SIG-M5 treated with dmso at 0.1 percent for 504 hours (cell line): Measurements from ENCODE around the gene IGF2BP3.
A peak's percentile ranks its signal among the peaks of the same experiment; 100 is the strongest.
"Not testable (repeated sequence)": the region's sequence is repeated elsewhere in the genome, so short reads cannot be mapped to it uniquely, and the experiment has no call there.

ENCODE experiments used
- DNase-seq: peaks from one replicate; lab custom pipeline; 2025; ENCODE audit not compliant: unreplicated experiment; lab: John Stamatoyannopoulos, UW

Gene IGF2BP3

DNA sequence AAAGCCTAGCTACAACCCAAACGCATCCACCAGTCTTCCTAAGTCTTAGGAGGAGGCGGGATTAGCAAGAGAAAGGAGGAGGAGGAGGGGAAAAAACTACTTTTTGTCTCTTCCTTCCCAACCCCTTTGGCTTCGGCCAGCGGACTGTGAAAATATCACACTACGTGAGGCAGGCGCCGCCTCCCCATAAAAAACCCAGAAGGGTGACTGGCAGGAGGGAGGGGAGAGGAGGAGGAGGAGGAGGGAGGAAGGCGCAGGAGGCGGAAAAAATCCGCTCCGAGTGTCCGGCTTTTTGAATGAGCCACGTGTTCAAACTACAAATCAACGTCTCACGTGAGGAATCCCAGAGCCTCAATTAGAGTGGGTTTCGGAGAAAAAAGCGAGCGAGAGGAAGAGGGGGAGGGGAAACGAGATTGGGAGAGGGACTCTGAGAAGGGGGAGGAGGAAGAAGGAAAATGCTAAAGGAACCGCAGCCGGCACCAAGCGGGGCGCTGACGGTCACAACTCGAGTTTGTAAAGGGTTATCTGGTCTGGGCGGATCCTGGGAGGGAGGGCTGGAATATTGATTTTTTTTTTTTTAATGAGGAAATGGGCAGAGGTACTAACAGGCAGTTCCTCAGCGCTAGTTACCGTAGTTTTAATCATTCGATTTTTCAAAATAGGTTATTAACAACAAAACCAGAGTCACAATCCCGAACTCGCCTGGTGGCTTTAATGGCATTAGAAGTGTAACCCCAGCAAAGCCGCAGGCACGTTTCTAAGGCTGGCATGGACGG, at the start of gene IGF2BP3:
IGF2BP3 (minus strand) TSS at position 162 of the 776 bp plus-strand sequence. CDS start 381 bp downstream, outside the sequence.
- peak; percentile 99 for DNase-seq

DNA sequence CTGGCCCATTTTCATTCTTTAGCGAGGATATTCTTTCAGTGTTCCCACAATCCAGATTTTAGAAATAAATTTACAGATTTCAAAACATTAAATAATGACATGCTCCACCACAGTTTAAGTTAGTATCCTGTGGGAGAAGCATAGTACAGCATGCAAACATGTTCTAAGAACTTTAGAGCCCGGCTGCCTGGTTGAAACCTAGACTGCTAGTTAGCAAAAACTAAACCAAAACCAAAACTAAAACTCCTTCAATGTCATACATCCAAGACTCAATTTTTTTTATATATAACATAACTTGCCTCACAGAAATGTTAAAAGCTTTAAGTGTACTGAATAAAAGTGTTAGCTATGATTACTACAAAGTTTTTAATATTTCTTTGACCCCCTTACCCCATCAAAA, 44.5 kb upstream of the IGF2BP3 start:
- DNase-seq: no peak

DNA sequence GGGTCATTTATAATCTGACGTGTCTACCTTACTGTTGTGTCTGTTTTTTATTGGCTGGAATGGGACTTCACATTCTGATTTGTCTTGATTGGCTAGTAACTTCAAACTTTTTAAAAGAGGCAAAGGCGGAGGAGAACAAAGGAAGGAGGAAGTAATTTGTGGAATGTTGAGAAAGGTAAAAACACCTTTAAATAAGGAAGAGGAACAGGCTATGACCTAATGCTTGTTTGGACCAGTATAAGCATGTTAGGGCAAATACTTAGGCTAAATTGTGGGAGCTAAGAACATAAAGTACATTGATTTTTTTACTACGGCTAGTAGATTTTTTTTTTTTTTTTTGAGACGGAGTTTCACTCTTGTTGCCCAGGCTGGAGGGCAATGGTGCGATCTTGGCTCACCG, 43.5 kb upstream of the IGF2BP3 start:
- not testable (repeated sequence) for DNase-seq

DNA sequence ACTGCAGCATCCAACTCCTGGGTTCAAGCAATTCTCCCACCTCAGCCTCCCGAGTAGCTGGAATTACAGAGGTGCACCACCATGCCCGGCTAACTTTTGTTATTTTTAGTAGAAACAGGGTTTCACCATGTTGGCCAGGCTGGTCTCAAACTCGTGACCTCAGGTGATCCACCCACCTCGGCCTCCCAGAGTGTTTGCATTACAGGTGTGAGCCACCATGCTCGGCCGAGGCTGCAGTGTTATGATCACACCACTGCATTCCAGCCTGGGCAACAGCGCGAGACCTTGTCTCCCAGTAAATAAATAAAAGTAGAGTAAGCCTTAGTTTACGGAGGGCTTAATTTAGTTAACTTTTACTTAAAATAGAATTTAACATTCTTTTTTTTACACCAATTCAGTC, 23.7 kb upstream of the IGF2BP3 start:
- DNase-seq: no peak

DNA sequence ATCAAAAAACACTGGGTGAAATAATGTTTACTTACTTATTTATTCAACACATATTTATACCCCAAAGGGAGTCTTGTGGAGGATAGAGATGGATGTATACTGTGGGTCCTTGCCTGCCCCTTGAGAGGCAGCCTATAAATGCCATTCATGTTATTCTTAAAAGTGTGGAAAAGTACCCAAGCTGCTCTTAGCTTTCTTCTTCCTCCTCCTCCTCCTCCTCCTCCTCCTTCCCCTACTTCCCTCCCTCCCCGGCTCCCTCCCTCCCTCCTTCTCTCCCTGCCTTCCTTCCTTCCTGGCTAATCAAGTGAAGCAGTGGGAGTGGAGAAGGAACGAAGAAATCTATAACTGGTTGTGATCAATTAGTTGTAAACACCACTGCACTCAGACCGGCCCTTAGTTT, 21.2 kb upstream of the IGF2BP3 start:
- no peak for DNase-seq

DNA sequence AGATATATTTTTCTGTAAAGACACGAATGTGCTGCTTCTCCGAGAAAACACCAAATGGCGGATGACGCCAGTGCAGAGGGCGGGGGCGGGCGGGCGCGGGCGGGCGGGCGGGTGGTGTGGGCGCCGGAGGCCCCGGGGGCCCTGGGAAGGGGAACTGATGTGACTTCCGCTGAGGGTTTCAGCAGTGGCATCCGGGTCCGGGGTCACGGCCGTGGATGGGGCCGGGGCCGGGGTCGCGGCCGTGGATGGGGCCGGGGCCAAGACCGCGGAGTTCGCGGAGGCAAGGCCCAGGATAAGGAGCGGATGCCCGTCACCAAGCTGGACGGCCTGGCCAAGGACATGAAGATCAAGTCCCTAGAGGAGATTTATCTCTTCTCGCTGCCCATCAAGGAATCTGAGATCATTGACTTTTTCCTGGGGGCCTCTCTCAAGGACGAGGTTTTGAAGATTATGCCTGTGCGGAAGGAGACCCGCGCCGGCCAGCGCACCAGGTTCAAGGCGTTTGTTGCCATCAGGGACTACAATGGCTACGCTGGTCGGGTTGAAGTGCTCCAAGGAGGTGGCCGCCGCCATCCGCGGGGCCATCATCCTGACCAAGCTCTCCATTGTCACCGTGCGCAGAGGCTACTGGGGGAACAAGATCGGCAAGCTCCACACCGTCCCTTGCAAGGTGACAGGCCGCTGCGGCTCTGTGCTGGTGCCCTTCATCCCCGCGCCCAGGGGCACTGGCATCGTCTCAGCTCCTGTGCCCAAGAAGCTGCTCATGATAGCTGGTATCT, 20.3 kb upstream of the IGF2BP3 start:
- no peak for DNase-seq

DNA sequence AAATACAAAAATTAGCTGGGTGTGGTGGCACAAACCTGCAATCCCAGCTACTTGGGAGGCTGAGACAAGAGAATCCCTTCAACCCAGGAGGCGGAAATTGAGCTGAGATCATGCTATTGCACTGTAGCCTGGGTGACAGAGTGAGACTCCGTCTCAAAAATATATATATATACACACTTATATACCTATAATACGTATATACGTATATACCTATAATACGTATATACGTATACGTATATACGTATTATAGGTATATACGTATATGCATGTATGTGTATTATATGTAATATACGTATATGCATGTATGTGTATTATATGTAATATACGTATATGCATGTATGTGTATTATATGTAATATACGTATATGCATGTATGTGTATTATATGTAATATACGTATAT, 18.4 kb upstream of the IGF2BP3 start:
- not testable (repeated sequence) for DNase-seq

DNA sequence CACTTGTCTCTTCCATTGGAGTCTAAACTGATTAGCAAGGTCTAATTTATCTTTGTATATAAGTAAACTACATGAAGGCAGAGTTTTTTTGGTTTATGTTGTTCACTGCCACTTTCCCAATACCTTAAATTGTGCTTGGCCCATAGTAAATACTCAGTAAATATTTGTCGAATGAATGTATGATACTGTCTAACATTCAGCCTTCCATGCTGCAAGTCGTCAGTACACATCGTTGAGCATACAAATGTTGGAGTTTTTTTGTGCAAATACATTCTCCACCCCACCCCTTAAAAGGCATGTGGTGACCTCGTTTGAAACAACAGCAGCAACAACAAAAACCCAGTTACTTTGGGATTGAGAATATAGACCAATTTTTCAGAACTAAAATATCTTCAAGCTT, 17.4 kb upstream of the IGF2BP3 start:
- no peak for DNase-seq

DNA sequence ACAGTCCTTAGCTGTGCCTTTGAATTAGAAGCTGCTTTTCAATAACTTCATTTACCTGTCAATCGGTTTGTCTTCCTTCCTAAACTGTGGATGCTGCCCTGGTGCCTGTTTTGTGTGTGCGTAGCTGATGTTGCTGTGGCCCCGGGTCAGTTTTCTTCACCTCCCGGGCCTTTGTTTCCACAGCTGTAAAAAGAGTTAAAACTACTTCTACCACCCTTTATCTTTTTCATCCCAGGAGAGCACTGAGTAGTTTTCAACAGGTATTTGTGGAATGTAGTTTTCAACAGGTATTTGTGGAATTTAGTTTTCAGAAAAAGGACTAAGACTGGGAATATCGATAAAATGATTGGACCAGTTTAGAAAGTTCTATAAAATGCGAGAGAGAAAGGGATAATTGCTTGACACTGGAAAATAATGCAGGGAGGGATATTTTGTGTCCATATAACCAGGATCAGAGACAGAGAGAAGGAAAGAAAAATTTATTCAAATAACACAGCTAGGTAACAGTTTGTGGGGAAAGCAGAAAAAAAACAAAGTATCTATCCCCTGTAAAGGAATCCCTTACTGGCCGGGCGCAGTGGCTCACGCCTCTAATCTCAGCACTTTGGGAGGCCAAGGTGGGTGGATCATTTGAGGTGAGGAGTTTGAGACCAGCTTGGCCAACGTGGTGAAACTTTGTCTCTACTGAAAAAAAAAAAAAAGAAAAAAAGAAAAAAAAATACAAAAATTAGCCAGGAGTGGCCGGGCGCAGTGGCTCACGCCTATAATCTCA, 15.9 kb upstream of the IGF2BP3 start:
- DNase-seq: no peak

DNA sequence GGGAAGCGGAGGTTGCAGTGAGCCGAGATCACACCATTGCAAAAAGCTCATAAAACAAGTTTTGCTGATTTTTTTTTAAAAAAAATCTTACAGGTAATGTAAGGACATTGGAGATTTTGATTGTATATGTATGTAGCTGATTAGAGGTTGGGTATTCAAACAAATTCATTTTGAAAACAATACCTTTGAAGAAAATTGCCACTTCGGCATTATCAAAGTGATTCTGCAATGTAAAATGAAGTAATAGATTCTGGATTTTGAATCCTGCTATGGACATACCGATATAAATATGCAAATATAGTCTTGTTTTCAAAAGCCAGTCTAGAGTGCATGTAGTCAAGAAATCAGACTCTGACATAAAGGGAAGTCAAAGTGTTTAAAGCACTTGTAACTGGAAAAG, 12.4 kb upstream of the IGF2BP3 start:
- DNase-seq: no peak

DNA sequence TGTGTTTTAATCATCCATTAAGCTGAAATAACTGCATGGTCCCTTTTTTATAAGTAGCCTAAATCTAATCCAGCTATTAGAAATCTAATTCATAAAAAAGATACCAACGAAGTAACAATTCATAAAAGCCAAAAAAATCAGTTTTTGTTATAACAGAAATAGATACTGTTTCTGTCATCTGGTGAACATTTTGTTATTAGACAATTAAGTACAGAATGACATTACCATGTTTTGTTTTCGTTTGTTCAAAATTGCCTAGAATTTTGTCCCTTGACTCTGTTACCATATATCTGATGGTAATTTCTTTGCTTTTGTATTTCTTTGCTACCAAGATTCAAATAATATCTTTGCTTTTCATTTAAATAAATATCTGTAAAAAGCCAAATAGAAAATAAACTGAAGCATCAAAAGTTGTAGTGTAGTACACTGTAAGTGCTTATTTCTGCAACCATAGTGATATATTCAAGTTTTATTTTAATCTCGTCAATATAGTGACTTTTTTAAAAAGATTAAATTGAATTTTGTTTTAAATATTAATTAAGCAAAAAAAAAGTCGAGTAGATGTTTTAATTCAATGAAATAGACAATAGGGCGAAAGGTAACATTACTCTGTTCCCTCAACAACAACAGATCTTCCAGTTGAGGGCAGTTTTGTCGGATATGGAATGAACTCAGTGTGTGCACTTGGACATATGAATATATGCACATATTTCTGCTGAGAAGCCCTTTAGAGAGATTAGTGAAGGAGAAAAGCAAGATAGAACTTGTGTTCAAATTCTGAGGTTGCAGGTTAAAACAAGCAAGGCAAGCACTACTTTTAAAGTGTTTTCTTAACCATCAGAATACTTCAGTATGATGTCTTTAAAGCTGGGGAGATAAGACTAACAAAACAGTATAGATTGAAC, 7.9 kb upstream of the IGF2BP3 start:
- no peak for DNase-seq

DNA sequence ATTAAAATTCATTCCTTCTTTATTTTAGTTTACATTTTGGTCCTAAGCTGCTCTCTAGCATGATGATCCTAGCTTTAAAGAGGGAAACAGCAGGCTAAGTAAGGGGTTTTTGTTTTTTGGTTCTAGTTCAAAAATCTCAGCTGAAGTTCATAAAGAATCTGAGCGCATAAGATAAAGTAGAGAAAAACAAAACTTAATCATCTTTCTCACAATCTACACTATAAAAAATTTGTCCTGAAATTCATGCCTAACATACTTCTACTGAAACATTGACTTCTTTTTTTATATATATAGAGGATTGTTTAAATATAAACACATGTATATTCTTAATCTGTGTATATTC, 6.8 kb upstream of the IGF2BP3 start:
- DNase-seq: no peak

DNA sequence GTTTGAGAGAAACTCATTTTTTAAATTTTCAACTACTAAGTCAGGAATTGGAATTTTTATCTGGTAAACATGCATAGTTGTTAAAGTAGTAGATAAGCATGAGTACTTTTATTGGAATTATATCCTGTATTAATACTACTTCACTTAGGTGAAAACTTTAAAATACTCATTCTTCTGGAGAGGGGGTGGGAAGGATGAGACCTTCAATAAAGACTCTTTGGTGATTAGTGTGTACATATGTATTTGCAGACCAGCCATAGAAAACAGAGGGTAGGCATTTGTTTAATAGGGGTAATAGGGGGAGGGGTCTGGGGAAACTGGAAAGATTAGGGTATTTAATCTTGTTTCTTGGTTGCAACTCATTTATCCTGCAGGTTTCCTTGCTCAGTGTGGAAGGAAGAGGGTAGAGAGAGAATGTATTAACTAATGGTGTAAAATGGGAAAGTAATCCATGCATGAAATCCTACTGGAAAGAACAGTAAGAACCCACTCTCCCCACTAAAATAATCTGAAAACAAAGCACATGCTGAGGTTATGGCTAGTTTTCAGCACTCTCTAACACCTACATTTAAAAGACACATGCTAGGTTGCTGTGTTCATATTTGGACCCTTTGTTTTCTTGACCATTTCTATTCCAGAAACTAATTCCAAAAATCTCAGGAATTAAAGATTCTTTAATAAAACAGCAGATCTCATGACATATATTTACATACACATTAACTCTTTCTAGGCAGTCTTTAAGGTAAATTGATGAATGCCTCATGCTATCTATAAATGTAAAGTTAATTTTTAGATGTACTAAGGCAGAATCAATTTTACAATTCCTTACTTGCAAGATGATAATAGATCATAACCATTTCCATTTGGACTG, 6.2 kb upstream of the IGF2BP3 start:
- no peak for DNase-seq

DNA sequence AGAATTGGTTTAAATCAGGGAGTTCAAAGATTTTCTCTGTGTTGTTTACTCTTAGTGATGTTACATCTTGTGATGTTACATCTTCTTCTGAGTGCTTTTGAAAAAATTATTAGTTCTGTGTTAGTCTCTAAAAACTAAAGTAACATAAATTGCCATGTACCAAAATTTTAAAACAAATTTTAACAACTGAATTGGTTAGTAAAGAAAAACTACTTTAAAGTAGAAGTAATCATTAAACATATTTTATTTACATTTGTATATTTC, 5.2 kb upstream of the IGF2BP3 start:
- no peak for DNase-seq

DNA sequence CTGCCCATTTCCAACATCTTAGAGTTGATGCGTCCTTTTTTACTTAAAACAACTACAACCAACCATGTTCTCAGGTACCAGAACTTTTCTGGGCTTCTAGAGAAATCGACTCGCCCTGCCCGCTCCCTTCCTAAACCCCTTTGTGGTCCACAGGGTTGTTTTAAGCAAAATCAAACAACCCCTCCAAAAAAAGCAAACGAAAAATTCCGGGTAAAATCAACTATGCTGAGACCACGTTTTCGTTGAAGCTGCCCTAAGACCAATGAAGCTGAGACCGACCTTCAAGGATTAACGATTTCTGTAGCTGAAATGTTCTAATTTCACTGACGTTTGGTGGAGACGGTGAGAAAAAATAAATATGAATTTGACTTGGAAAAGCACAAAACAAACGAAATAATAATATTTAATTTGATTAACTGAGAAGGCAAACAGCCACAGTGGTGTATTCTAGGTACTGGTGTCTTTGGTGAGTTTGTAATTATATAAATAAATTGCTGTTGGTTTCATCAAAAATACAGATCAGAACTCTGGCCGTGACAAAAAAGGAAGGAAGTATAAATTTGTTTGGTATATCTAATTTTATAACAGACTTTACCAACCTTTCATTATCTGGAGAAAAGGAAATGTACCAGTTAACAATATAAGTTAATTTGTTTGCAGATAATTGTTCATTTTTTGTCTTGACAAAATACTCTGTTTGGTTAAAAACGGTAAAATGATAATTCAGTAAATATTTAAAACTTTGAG, 4.7 kb upstream of the IGF2BP3 start:
- peak; percentile 79 for DNase-seq

DNA sequence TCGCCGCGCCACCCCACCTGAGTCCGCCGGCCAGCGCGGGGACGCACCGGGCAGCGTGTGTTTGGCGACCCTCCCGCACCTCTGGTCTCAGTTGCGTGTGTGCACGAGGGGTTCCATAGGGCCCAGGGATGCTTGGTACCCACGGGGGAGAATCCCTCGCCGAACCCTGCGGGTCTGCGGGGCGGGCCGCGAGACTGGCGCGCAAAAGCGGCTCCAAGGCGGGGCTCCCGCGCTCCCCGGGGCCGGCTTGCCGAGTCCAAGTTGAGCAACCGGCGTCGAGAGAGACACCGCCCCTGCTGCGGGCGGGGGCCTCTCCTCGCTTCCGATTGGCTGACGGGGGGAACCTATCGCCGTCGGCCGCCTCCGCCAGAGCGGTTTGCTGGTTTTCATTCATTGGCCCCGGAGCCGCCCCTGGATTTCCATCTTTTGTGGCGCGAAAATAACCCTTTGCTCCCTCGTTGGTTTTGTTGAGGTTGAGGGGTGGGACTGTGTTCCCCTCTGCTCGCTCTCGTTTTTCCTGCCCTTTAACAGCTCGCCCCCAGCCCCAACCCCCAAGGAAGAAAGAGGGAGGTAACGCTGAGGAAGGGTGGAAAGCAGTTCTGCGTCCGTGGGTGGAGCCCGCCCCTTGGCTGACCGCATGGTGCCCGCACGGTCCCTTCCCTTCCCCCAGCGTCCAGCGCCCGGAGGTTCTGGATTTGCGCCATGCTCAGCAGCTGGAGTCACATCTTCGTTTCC, 4.0 kb upstream of the IGF2BP3 start:
- DNase-seq: peak; percentile 99

DNA sequence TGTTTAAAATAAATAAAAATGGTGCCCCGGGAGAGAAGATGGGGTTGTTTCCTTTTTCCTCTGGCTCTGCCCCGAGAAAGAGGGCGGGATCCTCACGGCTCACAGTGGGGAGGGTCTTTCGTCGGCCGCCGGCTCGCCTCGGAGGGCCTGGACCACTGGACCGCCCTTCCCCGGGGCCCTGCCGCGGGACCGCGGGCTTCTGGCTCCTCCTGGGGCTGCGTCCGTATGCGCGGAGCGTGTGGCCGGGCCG, 3.5 kb upstream of the IGF2BP3 start:
- peak; percentile 38 for DNase-seq

DNA sequence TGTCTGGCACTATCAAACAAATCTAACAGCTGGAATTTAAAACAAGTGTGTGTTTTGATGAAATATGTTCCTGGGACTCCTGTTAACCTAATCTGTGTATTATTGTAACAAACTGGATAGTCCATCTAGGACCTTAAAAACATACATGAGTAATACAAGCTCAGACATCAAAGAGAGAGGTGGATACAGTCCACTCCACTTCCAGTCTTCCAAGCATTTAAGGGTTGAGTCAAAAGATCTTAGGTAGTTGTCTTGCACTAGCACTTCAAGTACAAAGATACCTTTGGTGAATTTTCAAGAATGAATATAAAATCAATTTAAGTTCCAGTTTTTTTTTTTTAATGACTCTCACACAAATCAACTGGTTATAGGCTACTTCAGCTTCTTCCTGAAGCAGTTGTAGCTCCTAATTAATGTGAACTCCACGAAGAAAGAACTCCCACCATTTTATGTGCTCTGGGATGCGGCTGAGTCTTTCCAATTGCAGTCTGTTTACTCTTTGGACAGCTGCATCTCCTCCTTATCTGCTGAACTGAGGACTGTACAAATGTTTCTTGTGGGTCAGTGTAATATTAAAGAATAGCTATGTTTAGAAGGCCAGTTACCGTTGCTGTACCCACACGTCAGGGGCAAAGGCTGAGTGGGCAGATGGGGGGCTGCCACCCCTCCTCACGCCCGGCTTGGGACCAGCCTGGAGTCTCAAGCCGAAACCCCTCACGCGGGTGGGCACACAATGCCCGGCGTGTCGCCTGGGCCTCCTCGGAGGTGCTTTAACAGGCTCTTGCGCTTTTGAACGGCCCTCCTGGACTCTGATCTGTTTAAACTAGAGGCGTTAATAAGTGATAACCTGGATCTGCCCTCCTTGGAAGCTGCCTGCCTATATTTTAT, 2.9 kb upstream of the IGF2BP3 start:
- DNase-seq: peak; percentile 43
